ENCODE results near the gene SPINK5. TPM values are rescaled to one million over a fixed set of nuclear protein-coding genes. Genes with fewer than 3 reads are reported as not detected.
A peak's percentile ranks its signal among the peaks of the same experiment; 100 is the strongest.

The SPINK5 gene
- total and polyA plus RNA-seq, 10 donors, result 0.11 to 0.51 (median 0.26) TPM; not detected in 5

- WGBS, 5 donors, result 41 to 62% (median 54%) methylated on average over 3 of the region's 3 CpGs
Measured at GRCh38 chr5:148186248-148187003, 122.6 kb downstream of the SPINK5 start.

More at GRCh38 chr5:148186248-148187003, 122.6 kb downstream of the SPINK5 start:
- Histone ChIP-seq H3K27me3 (replicated peaks in 1 of 7) (no peaks in the 10 kb centered on the region), H3K9me3 (no peaks in the 10 kb centered on the region), H3K4me3 (peak overlapping the region in 1 of 8 donors; percentile 35), H3K27ac (peak overlapping the region; percentile 36 to 89 (median 72)), H3K36me3 (no peaks in the 10 kb centered on the region), H3K4me1 (peaks cover 0 to 5% (median 0%) of the 10 kb centered on the region in 6 donors)
- intact Hi-C loops (cut with DNase I; ENCODE audit: low total_unique reads), result no loop called here
- no peak for DNase-seq
- TF ChIP-seq CTCF (IDR thresholded peaks at IDR 0.05 in 8 of 11, conservative IDR thresholded peaks at IDR 0.05 in 3 of 11) (no peak), POLR2AphosphoS5 (IDR thresholded peaks at IDR 0.05) (no peak)

Other genes with a start within 250 kb of the SPINK5 start
- 1 to 10 TPM in 2 of 7 donors, not detected in 5; 1.9 to 7.1 TPM for gene SPINK1, start 232.3 kb upstream of the SPINK5 start, total RNA-seq
- gene SPINK1, start 232.3 kb upstream of the SPINK5 start, polyA plus RNA-seq, result under 1 TPM; 0.38 to 0.99 (median 0.65) TPM
- gene SCGB3A2, start 185.3 kb upstream of the SPINK5 start, total RNA-seq, result not detected
- under 1 TPM in 1 of 3 donors, not detected in 2; 0.67 TPM for gene SCGB3A2, start 185.3 kb upstream of the SPINK5 start, polyA plus RNA-seq
- gene C5orf46, start 157.4 kb upstream of the SPINK5 start, total RNA-seq, result not detected
- gene C5orf46, start 157.4 kb upstream of the SPINK5 start, polyA plus RNA-seq, result not detected
- gene SPINK14, start 104.6 kb downstream of the SPINK5 start, total RNA-seq, result not detected
- not detected for gene SPINK14, start 104.6 kb downstream of the SPINK5 start, polyA plus RNA-seq
- gene SPINK6, start 139.1 kb downstream of the SPINK5 start, total RNA-seq, result not detected
- gene SPINK6, start 139.1 kb downstream of the SPINK5 start, polyA plus RNA-seq, result not detected
- gene MARCOL, start 174.5 kb downstream of the SPINK5 start, total RNA-seq, result not detected
- gene MARCOL, start 174.5 kb downstream of the SPINK5 start, polyA plus RNA-seq, result not detected
- not detected for gene SPINK13, start 204.8 kb downstream of the SPINK5 start, total RNA-seq
- not detected for gene SPINK13, start 204.8 kb downstream of the SPINK5 start, polyA plus RNA-seq
- not detected for gene SPINK7, start 248.4 kb downstream of the SPINK5 start, total RNA-seq
- 1 to 10 TPM in 1 of 3 donors, not detected in 2; 1.3 TPM for gene SPINK7, start 248.4 kb downstream of the SPINK5 start, polyA plus RNA-seq

Measured in spleen (tissue), 11 donors.